ENCODE data around the gene SLC10A7. TPM values are rescaled to one million over a fixed set of nuclear protein-coding genes. Genes with fewer than 3 reads are reported as not detected.

The SLC10A7 gene
- total and polyA plus RNA-seq, 10 donors = 1.8 to 33.2 (median 18.4) TPM

DNA sequence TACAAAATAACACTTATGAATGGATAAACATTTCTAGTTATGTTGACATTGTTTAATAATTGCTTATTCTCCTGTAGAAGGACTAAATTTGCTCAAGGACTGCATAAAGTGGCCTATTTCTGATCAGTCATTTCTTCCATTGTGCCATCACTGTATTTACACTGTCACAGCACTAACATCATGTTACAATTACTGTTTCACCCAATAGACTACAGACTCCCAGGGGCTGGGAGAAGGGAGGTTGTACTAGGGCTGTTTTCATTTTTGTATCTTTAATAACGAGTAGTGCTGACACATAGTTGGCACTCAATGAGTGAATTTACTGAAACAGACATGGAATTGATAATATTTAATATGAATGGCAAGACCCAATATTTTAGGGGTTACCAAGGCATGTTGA is 139.5 kb downstream of the SLC10A7 start:
- Histone ChIP-seq H3K4me1 (no peaks in the 10 kb centered on the region), H3K36me3 (no peaks in the 10 kb centered on the region), H3K9me3 (peaks cover 0 to 3% (median 0%) of the 10 kb centered on the region in 8 donors), H3K4me3 (no peak overlapping the region), H3K27ac (no peak overlapping the region), H3K27me3 (replicated peaks in 1 of 7) (no peaks in the 10 kb centered on the region)
- TF ChIP-seq, protein P1, sequence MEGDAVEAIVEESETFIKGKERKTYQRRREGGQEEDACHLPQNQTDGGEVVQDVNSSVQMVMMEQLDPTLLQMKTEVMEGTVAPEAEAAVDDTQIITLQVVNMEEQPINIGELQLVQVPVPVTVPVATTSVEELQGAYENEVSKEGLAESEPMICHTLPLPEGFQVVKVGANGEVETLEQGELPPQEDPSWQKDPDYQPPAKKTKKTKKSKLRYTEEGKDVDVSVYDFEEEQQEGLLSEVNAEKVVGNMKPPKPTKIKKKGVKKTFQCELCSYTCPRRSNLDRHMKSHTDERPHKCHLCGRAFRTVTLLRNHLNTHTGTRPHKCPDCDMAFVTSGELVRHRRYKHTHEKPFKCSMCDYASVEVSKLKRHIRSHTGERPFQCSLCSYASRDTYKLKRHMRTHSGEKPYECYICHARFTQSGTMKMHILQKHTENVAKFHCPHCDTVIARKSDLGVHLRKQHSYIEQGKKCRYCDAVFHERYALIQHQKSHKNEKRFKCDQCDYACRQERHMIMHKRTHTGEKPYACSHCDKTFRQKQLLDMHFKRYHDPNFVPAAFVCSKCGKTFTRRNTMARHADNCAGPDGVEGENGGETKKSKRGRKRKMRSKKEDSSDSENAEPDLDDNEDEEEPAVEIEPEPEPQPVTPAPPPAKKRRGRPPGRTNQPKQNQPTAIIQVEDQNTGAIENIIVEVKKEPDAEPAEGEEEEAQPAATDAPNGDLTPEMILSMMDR (IDR thresholded peaks at IDR 0.05 in 8 of 11, conservative IDR thresholded peaks at IDR 0.05 in 3 of 11) = no peak
- TF ChIP-seq POLR2A (IDR thresholded peaks at IDR 0.05) (no peak), POLR2AphosphoS5 (IDR thresholded peaks at IDR 0.05) (no peak)
- intact Hi-C loops (cut with DNase I; ENCODE audit: low total_unique reads) = no loop called here
- DNase-seq = no peak
- WGBS, 5 donors = 79 to 90% (median 86%) methylated on average over 1 of the region's 1 CpG

DNA sequence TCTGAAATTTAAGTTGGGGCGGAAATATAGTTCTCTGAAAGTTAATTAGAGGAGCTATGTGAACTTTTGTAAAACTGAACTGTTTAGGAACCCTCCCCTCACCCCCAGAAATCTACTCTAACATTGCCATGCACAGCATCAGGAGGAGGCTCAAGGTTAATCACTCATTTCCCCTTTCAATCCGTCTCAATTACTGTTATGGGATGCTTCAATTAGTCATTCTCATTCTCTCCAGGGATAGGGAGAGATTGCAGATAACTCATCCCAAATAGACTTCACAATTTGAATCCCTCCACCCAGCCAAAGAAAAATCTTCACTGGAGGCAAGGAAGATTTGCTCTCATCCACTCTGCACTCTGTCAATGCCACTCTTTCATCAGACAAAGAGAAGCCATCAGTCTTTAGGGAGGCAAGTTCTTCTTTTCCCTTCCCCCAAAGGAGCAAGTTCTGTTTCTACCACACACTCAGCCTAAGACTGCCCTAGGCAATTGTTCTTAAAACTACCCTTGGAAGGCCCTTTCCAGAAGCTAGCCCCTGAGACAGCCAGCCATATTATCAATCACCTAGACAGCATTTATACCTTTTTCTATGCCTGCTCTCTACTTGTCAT is 140.4 kb downstream of the SLC10A7 start:
- DNase-seq = no peak
- Histone ChIP-seq H3K36me3 (peaks cover 0 to 4% (median 0%) of the 10 kb centered on the region in 6 donors), H3K4me3 (no peak overlapping the region), H3K27ac (no peak overlapping the region), H3K27me3 (replicated peaks in 1 of 7) (no peaks in the 10 kb centered on the region), H3K4me1 (no peaks in the 10 kb centered on the region), H3K9me3 (peaks cover 0 to 11% (median 5%) of the 10 kb centered on the region in 8 donors)
- 60 to 76% (median 66%) methylated on average over 2 of the region's 2 CpGs for WGBS, 5 donors
- intact Hi-C loops (cut with DNase I; ENCODE audit: low total_unique reads) = no loop called here
- TF ChIP-seq POLR2AphosphoS5 (IDR thresholded peaks at IDR 0.05) (no peak), POLR2A (IDR thresholded peaks at IDR 0.05) (no peak)
- TF ChIP-seq, protein P1 (IDR thresholded peaks at IDR 0.05 in 8 of 11, conservative IDR thresholded peaks at IDR 0.05 in 3 of 11) = no peak

DNA sequence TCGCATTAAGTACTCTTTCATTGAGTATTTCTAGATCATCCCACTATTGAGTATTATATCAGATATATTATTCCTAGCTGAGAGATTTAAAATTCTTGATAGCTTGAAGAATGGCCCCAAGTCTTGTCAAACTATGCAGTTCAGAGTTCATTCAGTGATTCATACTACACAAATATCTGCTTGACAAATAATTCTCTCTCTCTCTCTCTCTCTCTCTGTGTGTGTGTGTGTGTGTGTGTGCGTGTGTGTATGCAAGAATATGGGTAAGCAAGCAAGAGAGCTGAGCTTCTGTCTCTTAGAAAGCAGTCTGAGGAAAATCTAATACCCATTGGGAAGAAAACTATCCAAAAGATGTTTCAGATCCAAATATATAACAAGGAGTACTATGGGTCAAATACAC is 142.0 kb downstream of the SLC10A7 start:
- no peak for DNase-seq
- H3K27ac ChIP-seq = no peak overlapping the region
- no peaks in the 10 kb centered on the region for H3K4me1 ChIP-seq
- no peaks in the 10 kb centered on the region for H3K27me3 ChIP-seq (replicated peaks in 1 of 7)
- H3K4me3 ChIP-seq = no peak overlapping the region
- 89 to 99% (median 97%) methylated on average over 2 of the region's 2 CpGs for WGBS, 5 donors
- peaks cover 0 to 6% (median 0%) of the 10 kb centered on the region in 6 donors for H3K36me3 ChIP-seq
- intact Hi-C loops (cut with DNase I; ENCODE audit: low total_unique reads) = no loop called here
- H3K9me3 ChIP-seq = peaks cover 0 to 16% (median 9%) of the 10 kb centered on the region in 8 donors
- TF ChIP-seq POLR2A (IDR thresholded peaks at IDR 0.05) (no peak), POLR2AphosphoS5 (IDR thresholded peaks at IDR 0.05) (no peak)
- TF ChIP-seq, protein P1 (IDR thresholded peaks at IDR 0.05 in 8 of 11, conservative IDR thresholded peaks at IDR 0.05 in 3 of 11) = no peak

DNA sequence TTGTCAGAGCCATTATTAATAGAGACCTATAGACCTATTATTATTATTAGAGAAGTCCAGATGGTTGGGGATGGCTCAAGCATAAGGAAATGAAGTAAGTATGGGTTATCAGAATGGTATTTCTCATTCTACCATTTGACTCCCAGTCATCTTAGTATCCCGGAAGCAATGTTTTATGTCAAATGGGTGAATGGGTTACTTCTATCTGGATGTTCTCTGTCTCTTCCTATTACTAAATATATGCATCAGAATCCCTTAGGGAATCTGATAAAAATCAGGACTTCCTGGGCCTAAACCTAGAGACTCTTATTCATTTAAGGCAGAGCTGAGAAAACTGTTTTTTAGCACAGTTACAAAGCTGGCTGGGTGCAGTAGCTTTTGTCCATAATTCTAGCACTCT is 149.9 kb downstream of the SLC10A7 start:
- intact Hi-C loops (cut with DNase I; ENCODE audit: low total_unique reads) = no loop called here
- Histone ChIP-seq H3K4me1 (peaks cover 0 to 17% (median 4%) of the 10 kb centered on the region in 6 donors), H3K36me3 (peaks cover 0 to 6% (median 0%) of the 10 kb centered on the region in 6 donors), H3K27ac (no peak overlapping the region), H3K4me3 (no peak overlapping the region), H3K9me3 (peaks cover 0 to 9% (median 7%) of the 10 kb centered on the region in 8 donors), H3K27me3 (replicated peaks in 1 of 7) (no peaks in the 10 kb centered on the region)
- TF ChIP-seq POLR2AphosphoS5 (IDR thresholded peaks at IDR 0.05) = no peak
- no peak for TF ChIP-seq POLR2A (IDR thresholded peaks at IDR 0.05)
- TF ChIP-seq, protein P1 (IDR thresholded peaks at IDR 0.05 in 8 of 11, conservative IDR thresholded peaks at IDR 0.05 in 3 of 11) = no peak
- 91 to 100% (median 96%) methylated on average over 1 of the region's 1 CpG for WGBS, 5 donors
- no peak for DNase-seq
